ENCODE results near the gene CTTNBP2.

The CTTNBP2 gene

GRCh38 chr7:117873310-117874190 is at the start of gene CTTNBP2:
TSS of gene CTTNBP2 (minus strand) at chr7:117873441. CDS start at chr7:117873415, 26 bp downstream.
- no peak for DNase-seq (ENCODE audit: low read depth)

GRCh38 chr7:117916309-117916708 is 43.1 kb upstream of the CTTNBP2 start:
- no peak for DNase-seq (ENCODE audit: low read depth)

- DNase-seq (ENCODE audit: low read depth): no peak
These were observed 39.2 kb upstream of the CTTNBP2 start for GRCh38 chr7:117912421-117912820.

- DNase-seq (ENCODE audit: low read depth): no peak
These were observed 35.0 kb upstream of the CTTNBP2 start for GRCh38 chr7:117908031-117908795.

GRCh38 chr7:117907049-117907640 is 33.9 kb upstream of the CTTNBP2 start:
- DNase-seq (ENCODE audit: low read depth): no peak

GRCh38 chr7:117902314-117902889 is 29.2 kb upstream of the CTTNBP2 start:
- no peak for DNase-seq (ENCODE audit: low read depth)

- DNase-seq (ENCODE audit: low read depth): no peak
These were observed 28.0 kb upstream of the CTTNBP2 start for GRCh38 chr7:117901089-117901797.

GRCh38 chr7:117896339-117896738 is 23.1 kb upstream of the CTTNBP2 start:
- DNase-seq (ENCODE audit: low read depth): no peak

- DNase-seq (ENCODE audit: low read depth): no peak
These were observed 22.0 kb upstream of the CTTNBP2 start for GRCh38 chr7:117895276-117895675.

GRCh38 chr7:117894037-117894436 is 20.8 kb upstream of the CTTNBP2 start:
- no peak for DNase-seq (ENCODE audit: low read depth)

- no peak for DNase-seq (ENCODE audit: low read depth)
These were observed 19.6 kb upstream of the CTTNBP2 start for GRCh38 chr7:117892821-117893220.

GRCh38 chr7:117889611-117890010 is 16.4 kb upstream of the CTTNBP2 start:
- no peak for DNase-seq (ENCODE audit: low read depth)

GRCh38 chr7:117888627-117889026 is 15.4 kb upstream of the CTTNBP2 start:
- DNase-seq (ENCODE audit: low read depth): no peak

GRCh38 chr7:117882594-117882993 is 9.4 kb upstream of the CTTNBP2 start:
- DNase-seq (ENCODE audit: low read depth): no peak

- DNase-seq (ENCODE audit: low read depth): no peak
These were observed 3.5 kb upstream of the CTTNBP2 start for GRCh38 chr7:117876761-117877160.

- DNase-seq (ENCODE audit: low read depth): no peak
These were observed 2.3 kb upstream of the CTTNBP2 start for GRCh38 chr7:117875566-117875965.

GRCh38 chr7:117874191-117874700 is 1.0 kb upstream of the CTTNBP2 start:
- no peak for DNase-seq (ENCODE audit: low read depth)

- DNase-seq (ENCODE audit: low read depth): no peak
These were observed 506 bp downstream of the CTTNBP2 start for GRCh38 chr7:117872561-117873309.

- no peak for DNase-seq (ENCODE audit: low read depth)
These were observed 1.3 kb downstream of the CTTNBP2 start for GRCh38 chr7:117871778-117872538.

- DNase-seq (ENCODE audit: low read depth): no peak
These were observed 1.9 kb downstream of the CTTNBP2 start for GRCh38 chr7:117871401-117871777.
